HFFc6 (cell line): Measurements from ENCODE around the gene TDRD7. TPM values are rescaled to one million over a fixed set of nuclear protein-coding genes. Genes with fewer than 3 reads are reported as not detected.
A peak's percentile ranks its signal among the peaks of the same experiment; 100 is the strongest.

Experiments used
- DNase-seq: peaks from one replicate; pipeline ENCODE4 v3.0.0-alpha.2; 2018
- H3K27ac Mint-ChIP-seq: 2 replicates; pipeline ENCODE4 v1.8.0; 2020; ENCODE audit warnings: mild to moderate bottlenecking, mixed read lengths
- H3K27me3 Mint-ChIP-seq: 2 replicates; pipeline ENCODE4 v1.8.0; 2021; ENCODE audit warnings: mild to moderate bottlenecking, moderate library complexity, mixed read lengths; ENCODE audit not compliant: insufficient read depth
- H3K36me3 Mint-ChIP-seq: 2 replicates; pipeline ENCODE4 v1.8.0; 2021; ENCODE audit warnings: low read depth, mixed read lengths
- H3K4me1 Mint-ChIP-seq: 2 replicates; pipeline ENCODE4 v1.8.0; 2020; ENCODE audit warnings: low read depth, mixed read lengths
- H3K4me3 Mint-ChIP-seq: 2 replicates; pipeline ENCODE4 v1.8.0; 2020; ENCODE audit warnings: mild to moderate bottlenecking, moderate library complexity, mixed read lengths
- H3K9me3 Mint-ChIP-seq: 2 replicates; pipeline ENCODE4 v1.8.0; 2020; ENCODE audit warnings: mild to moderate bottlenecking, mixed read lengths
- CTCF ChIP-seq: fragments of 200-600 bp; sonication (generic); IDR thresholded peaks from 2 replicates; pipeline ENCODE4 v1.5.0; 2021; ENCODE audit warnings: antibody characterized with exemption, mild to moderate bottlenecking
- total RNA-seq, 6 experiments: library from RNA; stranded (reverse); fragmentation: NEBNext Ultra II Directional; extraction: Animal tissue kit (Norgen Biotek cat#: 25700); gene quantifications; 2 replicates in 1 of 6; 3 replicates in 5 of 6; pipeline ENCODE4 v1.2.3, GENCODE V29; 2021

The TDRD7 gene
- total RNA-seq, 6 experiments from 2014 or later: 8.2 to 10.5 (median 9.0) TPM

- H3K36me3 Mint-ChIP-seq: no peaks in the 10 kb centered on the region
These were observed 107.6 kb downstream of the TDRD7 start for GRCh38 chr9:97519441-97519970.

GRCh38 chr9:97521576-97522333 is 109.9 kb downstream of the TDRD7 start:
- peaks cover 14% of the 10 kb centered on the region for H3K27me3 Mint-ChIP-seq
- H3K27ac Mint-ChIP-seq: no peak overlapping the region
- TF ChIP-seq CTCF: no peak
- H3K4me1 Mint-ChIP-seq: peaks cover 54% of the 10 kb centered on the region
- no peak overlapping the region for H3K4me3 Mint-ChIP-seq
- no peaks in the 10 kb centered on the region for H3K9me3 Mint-ChIP-seq
- no peaks in the 10 kb centered on the region for H3K36me3 Mint-ChIP-seq
- no peak for DNase-seq

More at GRCh38 chr9:97519441-97519970, 107.6 kb downstream of the TDRD7 start:
- H3K27ac Mint-ChIP-seq: peak overlapping the region; percentile 74
- peak overlapping the region; percentile 12 for H3K4me3 Mint-ChIP-seq
- no peak for TF ChIP-seq CTCF
- H3K9me3 Mint-ChIP-seq: no peaks in the 10 kb centered on the region
- H3K27me3 Mint-ChIP-seq: peaks cover 28% of the 10 kb centered on the region
- no peak for DNase-seq
- H3K4me1 Mint-ChIP-seq: peaks cover 38% of the 10 kb centered on the region

- Mint-ChIP-seq H3K9me3 (no peaks in the 10 kb centered on the region), H3K4me1 (peaks cover 55% of the 10 kb centered on the region), H3K27ac (no peak overlapping the region), H3K27me3 (peaks cover 26% of the 10 kb centered on the region), H3K36me3 (no peaks in the 10 kb centered on the region), H3K4me3 (no peak overlapping the region)
- TF ChIP-seq CTCF: no peak
- DNase-seq: no peak
These were observed 112.5 kb downstream of the TDRD7 start for GRCh38 chr9:97524424-97524823.

GRCh38 chr9:97525451-97525850 is 113.6 kb downstream of the TDRD7 start:
- Mint-ChIP-seq H3K27me3 (peaks cover 31% of the 10 kb centered on the region), H3K36me3 (no peaks in the 10 kb centered on the region), H3K27ac (peak overlapping the region; percentile 66), H3K9me3 (no peaks in the 10 kb centered on the region), H3K4me3 (no peak overlapping the region), H3K4me1 (peaks cover 54% of the 10 kb centered on the region)
- DNase-seq: peak; percentile 82
- TF ChIP-seq CTCF: no peak

- Mint-ChIP-seq H3K27ac (no peak overlapping the region), H3K36me3 (no peaks in the 10 kb centered on the region), H3K27me3 (peaks cover 28% of the 10 kb centered on the region), H3K4me3 (no peak overlapping the region), H3K9me3 (no peaks in the 10 kb centered on the region), H3K4me1 (peaks cover 59% of the 10 kb centered on the region)
- no peak for DNase-seq
- no peak for TF ChIP-seq CTCF
These were observed 115.1 kb downstream of the TDRD7 start for GRCh38 chr9:97526895-97527575.
